SK-N-SH (cell line): ENCODE data around the gene CPM.

Experiments used
- CTCF ChIP-seq: fragments of 200-600 bp; sonication (generic); IDR thresholded peaks from 2 replicates; pipeline ENCODE4 v1.6.1; 2017; ENCODE audit warnings: antibody characterized with exemption, mild to moderate bottlenecking, moderate library complexity
- EP300 ChIP-seq, 2 experiments: IDR thresholded peaks; 2 replicates each; pipeline versions ENCODE4 v1.4.0 to v1.6.1; 2012; ENCODE audit warnings: borderline replicate concordance in 1 of 2, low read depth in 1 of 2, low read length in 1 of 2
- EZH2phosphoT487 ChIP-seq: fragments of 200-600 bp; sonication (generic); IDR thresholded peaks from 2 replicates; pipeline ENCODE4 v1.6.1; 2017; ENCODE audit warnings: low read depth, mixed run types, mild to moderate bottlenecking, antibody characterized with exemption, moderate library complexity, borderline replicate concordance
- FOXJ3 ChIP-seq: sonication (generic); formaldehyde crosslinking; IDR thresholded peaks from 2 replicates; pipeline ENCODE4 v1.5.1; 2020; ENCODE audit warnings: mild to moderate bottlenecking, missing genetic modification reagents
- FOXM1 ChIP-seq: IDR thresholded peaks from 2 replicates; pipeline ENCODE4 v1.4.0; 2012; ENCODE audit warnings: low read depth, mild to moderate bottlenecking
- GABPA ChIP-seq: IDR thresholded peaks from 2 replicates; pipeline ENCODE4 v1.4.0; 2012; ENCODE audit warnings: low read depth, mild to moderate bottlenecking
- JUND ChIP-seq: IDR thresholded peaks from 2 replicates; pipeline ENCODE4 v1.4.0; 2012
- MAX ChIP-seq: IDR thresholded peaks from 2 replicates; pipeline ENCODE4 v1.4.0; 2012; ENCODE audit warnings: low read depth
- MXI1 ChIP-seq: IDR thresholded peaks from 2 replicates; pipeline ENCODE4 v1.6.1; 2012; ENCODE audit warnings: mild to moderate bottlenecking, low read depth, low read length, improper control_type of control experiment
- POLR2AphosphoS5 ChIP-seq: IDR thresholded peaks from 2 replicates; pipeline ENCODE4 v1.6.1; 2012; ENCODE audit warnings: low read depth, low read length
- SIN3A ChIP-seq: IDR thresholded peaks from 2 replicates; pipeline ENCODE4 v1.6.1; 2012; ENCODE audit warnings: low read depth, mild to moderate bottlenecking, low read length, moderate library complexity, borderline replicate concordance
- SMC3 ChIP-seq: IDR thresholded peaks from 2 replicates; pipeline ENCODE4 v1.6.1; 2012; ENCODE audit warnings: low read depth, low read length, improper control_type of control experiment
- TEAD4 ChIP-seq: IDR thresholded peaks from 2 replicates; pipeline ENCODE4 v1.4.0; 2012; ENCODE audit warnings: mild to moderate bottlenecking, borderline replicate concordance; ENCODE audit not compliant: insufficient read depth
- USF2 ChIP-seq: fragments of 150-350 bp; IDR thresholded peaks from 2 replicates; pipeline ENCODE4 v1.6.1; 2017; ENCODE audit warnings: antibody characterized with exemption, low read length, low read depth, borderline replicate concordance

- TF ChIP-seq CTCF (no peak), USF2 (no peak), JUND (no peak), EZH2phosphoT487 (no peak), SMC3 (no peak), TEAD4 (no peak), GABPA (no peak), FOXJ3 (no peak), SIN3A (no peak), POLR2AphosphoS5 (no peak), MAX (no peak), MXI1 (no peak), EP300 (IDR thresholded peaks at IDR 0.05; ENCODE audit: borderline replicate concordance in 1 of 2, low read depth in 1 of 2, low read length in 1 of 2) (no peak), FOXM1 (no peak)
Measured at GRCh38 chr12:68908076-68908475, 24.9 kb downstream of the CPM start.
